GM18868 (cell line): Measurements from ENCODE around the gene TRIOBP.

Experiments used
- ATAC-seq: cut with Tn5 transposase; IDR thresholded peaks from one replicate; pipeline ENCODE4 v1.9.1; 2021; ENCODE audit warnings: mild to moderate bottlenecking, moderate library complexity; ENCODE audit not compliant: unreplicated experiment

Gene TRIOBP

DNA sequence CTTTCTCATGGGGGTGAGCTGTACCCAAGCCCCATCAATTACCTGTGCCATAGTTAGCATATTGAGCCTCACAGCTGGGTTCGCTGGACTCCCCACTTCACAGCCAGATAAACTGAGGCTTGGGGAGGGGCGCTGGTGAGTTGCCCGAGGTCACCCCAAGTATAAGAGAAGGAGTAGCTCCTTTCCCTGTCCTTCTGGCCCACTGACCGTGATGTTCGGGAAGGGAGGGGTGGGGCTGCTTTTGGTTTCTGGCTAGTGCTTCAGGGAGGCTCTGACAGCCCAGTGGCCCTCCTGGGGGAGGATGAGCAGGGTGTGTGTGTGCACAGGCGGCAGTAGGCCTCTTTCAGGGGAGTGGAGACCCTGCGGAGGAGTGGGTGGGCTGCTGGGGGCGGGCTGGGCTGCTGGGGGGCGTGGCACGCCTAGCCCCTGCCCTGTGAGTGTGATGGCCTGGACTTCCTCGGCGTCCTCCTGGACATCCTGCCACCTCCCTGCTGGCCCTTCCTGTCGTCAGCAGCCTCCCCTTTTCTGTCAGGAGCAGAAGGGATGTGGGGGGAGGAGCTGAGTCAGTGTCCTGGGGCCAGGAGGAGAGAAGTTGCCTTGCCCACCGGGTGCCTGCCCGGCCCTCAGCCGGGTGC is 50.3 kb downstream of the TRIOBP start:
- no peak for ATAC-seq

DNA sequence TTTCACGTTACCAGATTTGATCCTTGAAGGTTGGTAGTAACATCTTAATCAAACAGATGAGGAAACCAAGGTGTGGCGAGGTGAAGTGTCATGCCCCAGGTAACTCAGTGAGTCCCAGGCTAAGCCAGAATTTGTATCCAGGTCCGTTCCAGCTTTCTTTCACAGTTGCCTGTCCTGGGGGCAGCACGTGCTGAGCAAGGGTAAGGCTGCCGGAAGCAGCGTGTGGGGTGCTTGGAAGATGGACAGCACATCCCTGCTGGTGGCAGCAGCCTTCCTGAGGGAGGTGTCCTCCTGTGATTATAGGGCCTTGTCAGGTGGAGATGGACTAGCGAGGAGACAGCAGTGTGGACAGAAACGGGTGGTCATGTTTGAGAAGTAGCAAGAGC is 50.9 kb downstream of the TRIOBP start:
- no peak for ATAC-seq

DNA sequence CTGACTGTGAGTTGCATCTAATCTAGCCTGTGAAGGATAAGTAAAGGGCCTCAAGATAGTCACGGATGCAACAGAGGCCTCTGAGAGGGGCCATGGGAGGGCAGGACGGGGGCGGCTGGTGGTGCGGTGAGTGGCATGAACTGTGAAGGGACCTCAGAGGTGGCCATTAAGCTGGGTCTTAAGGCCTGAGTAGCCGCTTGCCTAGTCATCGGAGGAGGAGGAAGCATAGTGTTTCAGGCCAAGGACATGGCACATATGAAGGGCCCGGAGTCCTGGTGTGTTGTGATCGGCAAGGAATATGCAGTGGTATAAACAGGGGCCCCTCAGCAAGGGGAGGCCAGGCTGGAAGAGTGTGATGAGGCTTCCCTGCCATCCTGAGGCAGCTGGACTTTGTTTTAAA is 51.8 kb downstream of the TRIOBP start:
- ATAC-seq: no peak

DNA sequence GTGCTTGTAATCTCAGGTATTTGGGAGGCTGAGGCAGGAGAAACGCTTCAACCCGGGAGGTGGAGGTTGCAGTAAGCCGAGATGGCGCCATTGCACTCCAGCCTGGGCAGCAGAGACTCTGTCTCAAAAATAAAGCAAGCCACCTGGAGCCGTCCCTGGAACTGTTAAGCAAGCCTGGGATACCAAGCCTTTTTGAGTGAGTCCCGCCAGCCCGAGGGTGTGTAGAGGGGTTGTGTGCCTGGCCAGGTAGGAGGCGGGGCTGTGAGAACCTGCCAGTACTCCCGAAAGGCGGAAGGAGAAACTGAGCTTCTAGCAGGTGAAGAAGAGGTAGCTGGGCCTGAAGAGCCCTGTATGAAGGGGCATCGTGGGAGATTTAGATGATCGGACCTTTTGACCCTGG is 52.4 kb downstream of the TRIOBP start:
- ATAC-seq: no peak

DNA sequence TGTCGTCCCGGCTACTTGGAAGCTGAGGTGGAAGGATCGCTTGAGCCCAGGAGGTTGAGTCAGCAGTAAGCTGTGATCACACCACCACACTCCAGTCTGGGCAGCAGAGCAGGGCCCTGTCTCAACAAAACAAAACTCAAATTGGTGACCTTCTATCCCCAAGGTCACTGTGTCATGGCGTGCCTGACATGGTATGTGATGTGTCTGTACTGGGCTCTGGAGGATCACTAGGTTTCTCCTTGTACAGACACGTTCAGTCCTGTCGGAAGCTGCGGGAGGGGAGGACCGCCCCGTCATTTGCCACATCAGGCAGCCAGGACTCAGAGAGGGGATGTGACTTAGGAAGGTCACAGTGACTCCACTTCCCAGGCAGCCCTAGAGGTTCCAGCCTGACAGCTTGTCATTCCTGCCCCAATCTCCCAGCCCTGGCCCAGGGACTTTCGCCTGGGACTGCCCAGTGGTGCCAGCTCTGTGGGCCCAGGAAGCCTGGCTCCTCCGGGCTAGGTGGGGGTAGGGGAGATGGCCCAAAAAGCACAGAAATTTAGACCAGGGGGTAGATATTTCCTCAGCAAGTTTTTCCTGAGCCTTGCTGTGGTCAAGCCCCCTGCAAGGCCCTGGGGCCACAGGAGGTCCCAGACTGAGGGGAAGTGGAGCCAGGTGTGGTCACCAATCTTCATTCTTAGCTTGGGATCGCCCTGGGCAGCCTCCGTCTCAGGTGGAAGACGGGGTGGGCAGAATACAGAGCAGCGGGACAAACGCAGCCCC is 53.2 kb downstream of the TRIOBP start:
- ATAC-seq: no peak

DNA sequence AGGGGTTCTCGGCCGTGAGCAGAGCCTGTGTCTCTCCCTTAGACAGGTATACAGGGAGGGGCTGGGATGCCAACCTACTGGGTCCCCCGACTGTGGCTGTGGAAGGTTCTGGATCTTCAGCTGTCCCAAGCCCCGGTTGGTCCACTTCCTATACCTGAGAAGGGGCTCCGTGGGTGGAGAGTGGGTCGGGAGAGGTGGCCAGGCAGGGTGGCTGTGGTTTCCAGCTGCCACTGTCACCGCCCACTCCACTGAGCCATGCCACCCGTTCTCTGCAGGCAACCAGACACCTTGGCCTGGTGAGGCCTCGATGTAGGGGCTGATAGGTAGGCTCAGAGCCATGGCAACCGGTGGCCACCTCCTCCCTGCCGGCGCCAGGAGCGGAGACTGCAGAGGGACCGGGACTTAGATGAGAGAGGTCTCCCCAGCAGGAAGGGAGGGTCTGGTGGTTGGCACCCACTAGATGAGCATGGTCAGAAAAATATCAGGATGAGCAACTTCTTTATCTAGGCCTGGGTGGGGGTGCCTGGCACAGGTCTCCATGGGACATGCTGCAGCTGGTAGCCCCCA is 53.8 kb downstream of the TRIOBP start:
- ATAC-seq: no peak

DNA sequence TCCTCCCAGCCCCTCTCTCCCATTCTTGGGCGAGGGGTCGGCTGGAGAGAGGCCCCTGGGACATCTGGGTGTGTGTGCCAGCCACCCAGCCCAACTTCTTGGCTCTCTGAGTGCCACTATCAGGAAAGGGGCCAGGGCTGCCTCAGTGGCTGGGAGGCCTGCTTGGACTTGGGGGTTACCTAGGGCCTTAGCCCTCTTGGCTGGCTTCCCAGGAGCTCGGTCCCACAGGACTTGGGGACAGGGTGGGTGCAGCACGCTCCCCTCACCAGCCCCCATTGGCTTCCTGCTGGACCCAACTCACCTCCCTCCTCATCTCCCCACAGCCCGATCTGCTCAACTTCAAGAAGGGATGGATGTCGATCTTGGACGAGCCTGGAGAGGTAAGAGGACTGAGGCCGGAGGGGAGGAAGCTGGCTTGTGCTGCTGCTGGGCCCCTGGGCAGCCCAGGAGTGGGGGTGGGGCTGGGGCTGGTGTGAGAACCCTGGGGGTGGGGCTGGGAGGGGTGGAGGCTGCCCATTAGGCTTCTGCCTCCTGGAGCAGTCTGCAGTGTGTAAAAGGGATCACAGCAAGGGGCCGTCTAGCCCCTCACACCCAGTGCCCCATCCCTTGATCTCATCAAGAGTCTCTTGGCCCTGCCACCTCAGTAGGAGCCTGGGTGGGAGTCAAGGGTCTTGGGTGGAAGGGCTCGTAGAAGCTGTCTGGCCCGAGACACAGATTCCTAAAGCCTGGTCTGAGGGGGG is 54.8 kb downstream of the TRIOBP start:
- no peak for ATAC-seq

DNA sequence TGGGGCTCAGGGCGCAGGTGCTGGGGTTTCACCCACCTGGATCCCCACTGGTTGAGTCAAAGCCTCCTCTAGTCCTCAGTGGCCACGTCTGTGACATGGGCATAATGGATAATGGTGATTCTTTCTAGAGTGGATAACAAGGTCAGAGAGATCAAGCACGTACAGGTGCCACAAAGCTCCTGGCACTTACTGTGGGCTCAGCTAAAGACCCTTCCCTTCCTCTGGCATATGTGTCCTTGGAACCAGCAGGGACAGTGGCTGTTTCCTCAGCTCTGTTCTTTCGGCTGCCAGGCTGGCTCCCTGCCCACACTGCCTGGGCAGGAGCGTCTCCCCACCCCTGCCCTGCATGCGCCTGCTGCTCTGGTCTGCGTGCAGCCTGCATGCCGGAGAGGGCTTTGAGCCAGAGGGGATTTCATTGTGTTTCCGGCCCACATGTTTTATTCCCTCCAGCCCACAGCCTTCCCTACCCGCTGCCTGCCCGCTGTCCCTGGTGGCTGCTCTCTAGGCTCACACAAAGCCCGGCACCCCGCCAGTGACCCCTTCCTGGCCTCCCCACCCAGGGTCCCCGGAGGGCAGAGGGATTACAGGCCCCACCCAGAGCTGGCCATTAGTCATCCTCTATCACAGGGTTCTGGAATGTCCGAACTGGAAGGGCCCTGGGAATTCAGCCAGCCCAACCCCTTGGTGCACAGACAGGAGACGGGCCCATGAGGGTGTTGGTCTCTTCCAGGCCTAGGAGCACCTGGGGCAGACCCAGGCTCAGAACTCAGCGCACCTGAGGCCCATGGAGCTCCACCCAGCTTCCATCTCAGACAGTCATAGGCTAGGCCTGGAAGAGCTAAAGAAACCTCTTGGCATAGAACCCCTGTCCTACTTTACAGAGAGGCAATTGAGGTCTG is 55.6 kb downstream of the TRIOBP start:
- ATAC-seq: no peak

DNA sequence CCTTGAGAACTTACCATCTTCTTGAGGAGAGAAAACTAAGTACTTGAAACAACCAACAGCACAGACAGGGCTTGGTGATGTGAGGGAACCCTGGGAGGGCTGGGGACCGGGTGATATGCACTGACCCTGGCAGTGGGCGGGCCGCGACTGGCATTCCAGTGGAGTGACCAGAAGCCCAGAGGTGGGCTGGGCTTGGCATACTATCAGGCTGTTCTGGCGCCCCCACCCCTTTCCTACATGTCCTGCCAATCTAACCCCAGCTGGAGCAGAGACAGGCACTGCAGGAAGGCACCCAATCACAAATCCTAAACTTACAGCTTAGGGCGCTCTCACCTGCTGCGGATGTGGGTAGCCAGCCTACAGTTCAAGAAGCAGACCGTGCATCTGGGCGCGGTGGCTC is 56.9 kb downstream of the TRIOBP start:
- no peak for ATAC-seq

DNA sequence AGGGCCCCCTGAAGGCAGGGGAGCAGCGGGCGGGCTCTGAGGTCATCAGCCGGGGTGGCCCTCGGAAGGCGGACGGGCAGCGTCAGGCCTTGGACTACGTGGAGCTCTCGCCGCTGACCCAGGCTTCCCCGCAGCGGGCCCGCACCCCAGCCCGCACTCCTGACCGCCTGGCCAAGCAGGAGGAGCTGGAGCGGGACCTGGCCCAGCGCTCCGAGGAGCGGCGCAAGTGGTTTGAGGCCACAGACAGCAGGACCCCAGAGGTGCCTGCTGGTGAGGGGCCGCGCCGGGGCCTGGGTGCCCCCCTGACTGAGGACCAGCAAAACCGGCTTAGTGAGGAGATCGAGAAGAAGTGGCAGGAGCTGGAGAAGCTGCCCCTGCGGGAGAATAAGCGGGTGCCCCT is 60.8 kb downstream of the TRIOBP start:
- ATAC-seq: no peak

DNA sequence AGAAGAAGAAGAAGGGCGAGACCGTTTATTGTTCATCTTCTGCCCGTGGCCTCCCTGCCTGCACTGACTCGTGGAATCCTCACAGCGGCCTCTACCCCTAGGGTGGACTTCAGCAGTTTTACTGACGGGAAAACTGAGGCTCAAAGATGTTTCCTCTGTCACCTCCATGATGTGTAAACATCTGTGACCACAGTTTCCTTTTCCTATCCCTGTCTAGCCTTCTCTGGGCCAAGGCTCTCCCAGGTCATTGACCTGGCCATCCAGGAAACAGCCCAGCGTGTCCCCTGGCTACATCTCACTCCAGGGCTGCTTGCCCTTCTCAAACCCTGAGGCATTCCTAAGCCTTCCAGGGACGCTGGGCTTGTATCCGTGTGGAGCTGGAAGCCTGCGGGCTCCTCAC is 61.8 kb downstream of the TRIOBP start:
- no peak for ATAC-seq

DNA sequence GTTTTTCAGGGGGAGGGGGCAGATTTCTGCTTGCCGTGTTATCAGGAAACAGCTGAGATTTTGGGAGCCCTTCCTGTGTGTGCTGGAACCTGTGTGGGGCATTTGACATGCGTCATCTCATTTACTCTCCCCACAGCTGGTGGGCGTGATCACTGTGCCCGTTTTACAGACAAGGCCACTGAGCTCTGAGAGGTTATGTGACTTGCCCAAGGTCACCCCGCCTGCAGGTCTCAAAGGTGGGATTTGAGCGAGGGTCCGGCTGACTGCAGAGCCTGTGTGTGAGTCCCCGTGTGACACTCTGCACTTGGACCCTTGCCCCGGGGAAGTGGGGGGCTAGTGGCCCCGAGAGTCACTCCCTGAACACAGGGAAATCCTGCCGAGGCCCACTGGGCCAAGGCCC is 62.4 kb downstream of the TRIOBP start:
- ATAC-seq: no peak

DNA sequence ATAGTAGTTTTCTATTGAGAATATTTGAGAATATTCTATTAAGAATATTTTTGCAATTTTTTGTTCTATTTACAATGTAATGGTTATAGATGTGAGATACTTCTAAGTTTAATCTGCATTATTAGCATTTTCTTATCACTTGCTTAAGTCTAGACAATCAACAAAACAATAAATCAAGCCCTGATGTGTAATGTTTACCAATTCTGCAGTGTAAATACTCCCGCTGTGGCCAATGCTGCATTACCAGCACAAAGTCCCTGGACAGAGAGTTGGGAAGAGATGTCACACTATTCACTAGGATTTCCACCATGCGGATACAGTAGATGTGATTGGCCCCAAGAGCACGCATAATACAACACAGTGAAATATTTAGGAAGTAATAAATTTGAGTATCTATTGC is 63.3 kb downstream of the TRIOBP start:
- no peak for ATAC-seq

DNA sequence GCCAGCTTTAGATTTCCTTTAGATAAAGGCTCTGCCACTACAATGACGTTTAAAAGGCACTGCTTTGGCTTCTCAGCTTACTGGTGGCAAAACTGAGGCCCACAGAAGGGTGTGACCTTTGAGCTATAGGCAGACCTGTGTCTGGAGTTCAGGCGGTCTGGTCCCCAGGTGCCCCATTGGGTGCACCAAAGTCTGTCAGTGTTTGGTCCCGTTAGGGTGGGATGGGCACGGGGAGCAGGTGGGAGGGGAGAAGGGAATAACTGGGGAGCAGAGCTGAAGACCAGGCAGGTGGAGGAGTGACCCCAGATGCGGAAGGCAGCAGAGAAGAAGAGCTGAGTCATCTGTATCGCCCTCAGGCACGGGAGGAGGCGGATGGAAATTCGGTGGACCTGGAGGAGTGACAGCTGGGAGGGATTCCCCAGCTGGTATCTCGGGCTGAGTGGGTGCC is 65.6 kb downstream of the TRIOBP start:
- ATAC-seq: no peak

DNA sequence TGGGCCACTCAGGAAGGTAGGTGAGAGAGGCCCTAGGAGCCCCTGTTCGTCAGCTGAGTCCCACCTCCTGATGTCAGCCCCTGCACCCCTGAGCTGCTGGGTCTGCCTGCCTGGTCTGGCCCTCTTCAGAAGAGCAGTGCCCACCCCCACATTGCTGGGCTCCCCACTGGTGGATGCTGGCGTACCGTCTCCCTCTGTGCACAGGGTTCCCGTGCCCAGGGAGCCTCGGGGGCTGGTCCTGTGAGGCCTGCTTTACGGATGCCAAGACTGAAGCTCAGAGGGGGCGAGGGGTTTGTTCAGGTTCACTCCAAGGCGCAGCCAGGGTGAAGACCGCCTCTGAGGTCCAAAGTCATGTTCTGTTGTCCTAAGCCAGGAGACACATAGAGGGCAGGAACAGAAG is 66.2 kb downstream of the TRIOBP start:
- no peak for ATAC-seq

DNA sequence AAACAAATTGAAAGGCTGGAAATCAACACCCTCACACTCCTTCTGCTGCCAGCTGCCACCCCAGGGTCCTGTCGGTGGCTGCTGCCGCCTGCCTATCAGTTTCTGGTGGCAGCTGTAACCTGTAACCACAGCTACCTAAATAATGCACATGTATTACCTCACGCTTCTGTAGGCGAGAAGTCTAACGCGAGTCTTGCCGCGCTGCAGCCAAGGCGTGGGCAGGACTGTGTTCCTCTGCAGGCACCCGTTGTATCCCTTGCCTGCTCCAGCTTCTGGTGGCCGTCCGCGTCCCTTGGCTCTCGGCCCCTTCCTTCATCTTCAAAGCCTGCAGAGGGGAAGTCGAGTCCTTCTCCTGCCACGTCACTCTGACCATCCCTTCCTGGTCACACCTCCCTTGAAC is 66.8 kb downstream of the TRIOBP start:
- ATAC-seq: no peak

DNA sequence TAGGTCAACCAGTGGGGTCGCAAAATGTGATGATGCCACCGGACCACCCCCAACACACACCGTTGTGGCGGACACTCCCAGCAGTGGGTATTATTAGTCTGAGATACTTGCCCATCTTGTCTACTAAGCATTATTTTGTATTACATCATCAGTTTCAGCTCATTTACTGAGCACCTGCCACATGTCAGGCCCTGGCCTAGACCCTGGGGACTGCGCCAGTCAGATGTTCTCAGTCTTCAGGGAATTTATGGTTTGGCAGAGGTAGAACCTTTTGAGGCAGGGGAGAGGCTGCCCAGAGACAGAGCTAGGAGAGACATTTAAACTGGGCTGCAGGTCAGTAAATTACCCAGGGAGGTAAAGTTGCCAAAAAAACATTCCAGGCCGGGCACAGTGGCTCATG is 67.8 kb downstream of the TRIOBP start:
- ATAC-seq: no peak

DNA sequence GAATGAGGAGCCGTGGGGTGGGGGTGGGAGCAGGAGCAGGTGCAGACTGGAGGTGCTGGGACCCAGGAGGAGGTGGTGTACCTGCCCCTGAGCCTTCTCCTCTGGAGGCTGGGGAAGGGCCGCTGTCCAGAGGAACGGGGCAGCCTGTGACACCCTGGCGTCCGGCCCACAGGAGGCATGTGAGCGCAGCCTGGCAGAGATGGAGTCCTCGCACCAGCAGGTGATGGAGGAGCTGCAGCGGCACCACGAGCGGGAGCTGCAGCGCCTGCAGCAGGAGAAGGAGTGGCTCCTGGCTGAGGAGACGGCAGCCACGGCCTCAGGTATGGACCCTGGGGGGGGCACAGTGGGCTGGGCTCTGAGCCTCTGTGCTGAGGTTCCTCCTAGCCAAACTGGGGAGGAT is 68.7 kb downstream of the TRIOBP start:
- ATAC-seq: no peak

DNA sequence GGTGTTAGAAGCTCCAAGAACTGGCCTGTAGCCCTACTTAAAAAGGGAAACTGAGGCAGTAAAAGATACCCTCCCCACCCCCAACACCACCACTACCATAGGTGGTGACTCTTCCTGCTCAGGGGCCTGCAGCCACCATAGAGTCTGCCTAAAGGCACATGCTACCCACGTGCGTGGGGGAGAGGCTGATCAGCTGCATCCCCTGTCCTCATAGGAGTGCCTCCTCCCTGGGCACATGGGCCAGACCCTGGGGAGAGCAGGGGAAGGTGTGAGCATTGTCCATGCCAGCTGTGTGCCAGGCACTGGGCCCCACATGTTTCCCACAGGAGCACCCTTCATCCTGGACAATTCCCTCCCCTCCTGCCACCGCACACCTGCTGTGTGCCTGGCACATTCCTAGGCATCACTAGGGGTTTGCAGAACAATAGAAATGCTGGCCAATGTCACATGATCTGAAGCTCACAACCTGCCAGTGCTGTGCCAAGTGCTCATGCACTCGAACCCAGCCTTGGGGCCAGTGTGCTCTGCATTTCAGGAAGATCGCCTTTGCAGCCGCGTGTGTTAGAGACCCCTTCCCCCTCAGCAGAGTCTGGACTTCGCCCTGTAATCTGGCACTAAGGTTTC is 69.2 kb downstream of the TRIOBP start:
- ATAC-seq: no peak

DNA sequence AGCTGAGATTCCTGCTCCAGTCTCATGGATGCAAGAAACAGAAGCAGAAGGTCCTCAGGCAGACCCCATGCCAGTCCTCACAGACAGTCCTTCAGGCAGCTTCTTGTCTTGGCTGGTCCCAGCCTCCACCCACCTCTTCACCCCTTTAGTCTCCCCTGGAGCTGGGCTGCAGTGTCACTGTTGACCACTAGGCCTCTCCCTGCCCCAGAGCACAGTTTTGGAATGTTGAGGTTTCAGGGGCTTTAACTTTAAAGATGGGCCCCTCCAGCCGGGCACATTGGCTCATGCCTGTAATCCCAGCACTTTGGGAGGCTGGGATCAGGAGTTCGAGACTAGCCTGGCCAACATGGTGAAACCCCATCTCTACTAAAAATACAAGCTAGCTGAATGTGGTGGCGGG is 71.4 kb downstream of the TRIOBP start:
- no peak for ATAC-seq
